Activated CD8-positive, alpha-beta memory T cell treated with anti-CD3 and anti-CD28 coated beads, Interleukin-2, amount 50 U/mL, for 24 hours (primary cell): ENCODE measurements around the gene MRNIP.
"Not testable (repeated sequence)": the region's sequence is repeated elsewhere in the genome, so short reads cannot be mapped to it uniquely, and the experiment has no call there.

Source experiments
- DNase-seq: peaks from one replicate; pipeline ENCODE4 v3.0.0-alpha.2; 2020; ENCODE audit errors: extremely low read depth

The MRNIP gene

DNA sequence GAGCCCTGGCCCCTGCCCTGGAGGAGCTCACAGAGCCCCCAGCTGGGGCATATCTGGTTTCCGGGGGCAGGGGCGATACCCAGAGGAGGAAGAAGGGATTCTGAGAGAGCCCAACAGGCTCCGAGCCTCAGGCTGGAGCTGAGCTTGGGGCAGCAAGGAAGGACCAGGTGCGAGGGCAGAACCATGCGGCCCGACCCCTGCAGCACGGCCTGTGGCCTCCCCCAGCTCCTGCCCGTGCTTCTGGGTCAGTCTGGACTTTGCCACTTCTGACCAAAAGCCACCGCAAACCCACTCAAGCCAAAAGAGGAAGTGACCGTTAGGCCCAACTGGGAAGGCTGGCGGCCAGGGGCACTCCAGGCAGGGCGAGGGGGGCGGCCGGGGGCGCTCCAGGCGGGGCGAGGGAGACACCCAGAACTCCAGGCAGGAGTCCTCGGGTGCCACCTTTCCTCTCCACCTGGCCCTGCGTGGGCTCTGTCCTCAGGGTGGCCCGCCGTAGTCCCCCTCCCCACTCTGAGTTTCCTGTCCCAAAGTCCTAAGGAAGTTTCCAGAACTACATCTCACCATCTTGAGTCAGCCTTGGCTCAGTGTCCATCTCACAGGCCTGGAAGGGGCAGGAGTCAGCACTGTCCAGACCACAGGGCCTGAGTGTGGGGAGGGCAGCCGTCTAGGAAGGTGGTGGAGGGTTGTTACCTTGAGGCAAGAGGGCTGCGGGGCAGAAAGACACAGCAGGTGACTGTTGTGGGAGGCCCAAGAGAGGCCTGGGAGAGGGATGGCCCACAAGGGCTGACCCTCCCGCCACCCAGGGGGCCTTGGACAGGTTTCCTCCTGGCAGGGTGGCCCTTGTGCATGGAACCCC is 65.8 kb downstream of the MRNIP start:
- DNase-seq, result no peak

DNA sequence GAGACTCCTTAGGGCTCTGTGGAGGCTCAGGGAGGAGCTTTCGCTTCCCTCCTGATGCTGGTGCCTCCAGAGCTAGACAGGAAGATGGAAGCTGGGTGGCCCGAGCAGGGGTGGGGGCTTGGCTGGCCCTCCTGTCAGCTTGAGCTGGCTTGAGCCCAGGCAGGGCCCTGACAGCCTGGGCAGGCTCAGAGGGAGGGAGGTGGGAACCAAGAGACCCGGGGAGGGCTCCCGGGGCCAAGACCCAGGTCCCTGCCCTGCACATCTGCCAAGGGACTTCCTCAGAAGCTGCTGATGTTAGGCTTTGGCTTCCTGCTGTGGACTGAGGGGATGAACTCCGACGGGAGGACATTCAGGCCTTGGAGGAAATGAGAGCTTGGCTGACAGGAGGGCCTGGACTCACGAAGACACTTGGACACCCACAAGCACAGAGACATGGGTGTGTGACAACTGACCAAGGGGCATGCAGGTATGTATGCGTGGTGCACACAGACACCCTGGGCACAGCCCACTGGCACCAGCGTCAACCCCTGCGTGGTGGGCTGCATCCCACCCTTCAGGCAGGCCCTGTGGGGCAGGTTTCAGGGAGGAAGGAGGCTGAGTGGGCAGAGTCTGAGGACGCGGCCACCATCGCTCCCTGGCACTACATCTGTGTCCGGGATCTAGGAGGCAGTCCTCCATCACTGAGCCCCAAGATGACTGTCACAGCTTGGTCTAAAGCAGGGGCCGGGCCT is 66.6 kb downstream of the MRNIP start:
- no peak for DNase-seq

DNA sequence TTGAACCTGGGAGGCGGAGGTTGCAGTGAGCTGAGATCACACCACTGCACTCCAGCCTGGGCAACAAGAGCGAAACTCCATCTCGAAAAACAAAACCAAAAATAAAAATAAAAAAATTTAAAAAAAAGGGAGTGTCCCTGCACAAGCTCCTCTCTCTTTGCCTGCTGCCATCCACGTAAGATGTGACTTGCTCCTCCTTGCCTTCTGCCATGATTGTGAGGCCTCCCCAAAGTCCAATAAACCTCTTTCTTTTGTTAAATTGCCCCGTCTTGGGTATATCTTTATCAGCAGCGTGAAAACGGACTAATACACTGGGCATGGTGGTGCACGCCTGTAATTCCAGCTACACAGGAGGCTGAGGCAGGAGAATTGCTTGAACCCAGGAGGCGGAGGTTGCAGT is 69.3 kb downstream of the MRNIP start:
- not testable (repeated sequence) for DNase-seq

DNA sequence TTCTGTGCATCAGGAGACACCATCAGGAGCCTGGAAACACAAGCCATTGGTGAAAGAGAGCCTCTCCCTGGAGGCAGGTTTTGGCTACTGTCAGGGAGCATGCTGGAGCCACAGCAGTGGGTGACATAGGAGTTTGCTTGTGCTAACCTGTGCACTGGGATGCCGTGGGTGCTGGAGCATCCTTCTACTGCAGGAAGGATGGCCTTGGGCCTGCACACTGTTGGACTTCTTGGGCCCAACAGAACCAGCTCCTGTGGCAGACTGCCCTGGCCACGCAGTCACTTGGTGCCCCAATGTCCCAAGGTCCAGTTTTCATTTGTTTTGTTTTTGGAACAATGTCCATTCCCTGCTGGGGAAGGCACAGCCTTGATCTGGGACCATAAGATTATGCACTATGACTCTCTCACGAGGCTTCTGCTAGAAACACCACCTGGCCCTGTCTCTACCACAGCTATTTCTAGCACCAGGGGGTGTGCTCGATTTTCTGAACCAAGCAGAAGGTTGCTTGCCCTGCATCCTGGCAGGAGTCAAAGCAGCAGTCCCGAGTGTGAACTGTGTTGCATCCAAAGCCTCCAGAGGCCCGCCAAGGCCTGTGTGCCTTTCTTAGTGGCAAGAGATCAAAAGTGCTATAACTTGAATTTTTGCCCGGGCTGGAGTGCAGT is 70.3 kb downstream of the MRNIP start:
- no peak for DNase-seq
